Measurements from ENCODE around the gene GPI. TPM values are rescaled to one million over a fixed set of nuclear protein-coding genes. Genes with fewer than 3 reads are reported as not detected.
A peak's percentile ranks its signal among the peaks of the same experiment; 100 is the strongest.

The GPI gene
- total RNA-seq, 1 experiment from 2014 or later: 263 TPM

GRCh38 chr19:34335914-34336313, 29.1 kb upstream of the GPI start:
- no peaks in the 10 kb centered on the region for H3K9me3 ChIP-seq (ENCODE audit: low read length)
- H3K36me3 ChIP-seq (ENCODE audit: low read depth, low read length): no peaks in the 10 kb centered on the region; the same call in 1 of the 2 replicates
- no peak for DNase-seq
- no peak overlapping the region for H2AFZ ChIP-seq (ENCODE audit: low read length)
- POLR2A ChIA-PET (ENCODE audit: unreplicated experiment): no interaction called here
- no peaks in the 10 kb centered on the region for H3K9me2 ChIP-seq (replicated peaks; ENCODE audit: low read length)
- H3K4me2 ChIP-seq (ENCODE audit: low read length): no peak overlapping the region
- BruUV-seq (replicated peaks): no TSS peak
- no peak overlapping the region for H3K4me3 ChIP-seq (ENCODE audit: low read length)
- TF ChIP-seq CTCF (conservative IDR thresholded peaks at IDR 0.05; ENCODE audit: low read depth, low read length) (no peak), EZH2phosphoT487 (IDR thresholded peaks at IDR 0.05; ENCODE audit: borderline replicate concordance, low read length) (no peak), EZH2 (IDR thresholded peaks at IDR 0.05; ENCODE audit: low read length, unreplicated experiment) (no peak)
- no peak for ATAC-seq
- no peak overlapping the region for H3K9ac ChIP-seq (ENCODE audit: low read length)
- H3K27me3 ChIP-seq (ENCODE audit: low read length): no peaks in the 10 kb centered on the region
- CTCF ChIA-PET: interaction anchor here (0.6 kb wide), 1 partner anchor 35 kb away, joined by 3 read pairs; no protein-coding TSS in a partner anchor
- no peaks in the 10 kb centered on the region for H3K79me2 ChIP-seq (ENCODE audit: low read length)
- no peaks in the 10 kb centered on the region for H3F3A ChIP-seq (ENCODE audit: low read length, unreplicated experiment)
- H3K27ac ChIP-seq (ENCODE audit: low read length): no peak overlapping the region
- H4K20me1 ChIP-seq (ENCODE audit: low read length): no peaks in the 10 kb centered on the region
- H3K4me1 ChIP-seq (ENCODE audit: insufficient read depth, low read length): no peaks in the 10 kb centered on the region
- intact Hi-C loops (cut with micrococcal nuclease): loop anchor here (5.0 kb wide), 1 partner anchor 109 kb away; no protein-coding TSS in a partner anchor

GRCh38 chr19:34336781-34337271, 28.2 kb upstream of the GPI start:
- Histone ChIP-seq H3K4me1 (ENCODE audit: insufficient read depth, low read length) (no peaks in the 10 kb centered on the region), H3K9me3 (ENCODE audit: low read length) (no peaks in the 10 kb centered on the region), H3K27ac (ENCODE audit: low read length) (no peak overlapping the region), H3K27me3 (ENCODE audit: low read length) (no peaks in the 10 kb centered on the region), H3F3A (ENCODE audit: low read length, unreplicated experiment) (no peaks in the 10 kb centered on the region), H3K4me3 (ENCODE audit: low read length) (no peak overlapping the region), H3K9me2 (replicated peaks; ENCODE audit: low read length) (no peaks in the 10 kb centered on the region), H2AFZ (ENCODE audit: low read length) (no peak overlapping the region), H3K4me2 (ENCODE audit: low read length) (no peak overlapping the region), H3K36me3 (ENCODE audit: low read depth, low read length) (no peaks in the 10 kb centered on the region), H3K9ac (ENCODE audit: low read length) (no peak overlapping the region), H3K79me2 (ENCODE audit: low read length) (no peaks in the 10 kb centered on the region), H4K20me1 (ENCODE audit: low read length) (no peaks in the 10 kb centered on the region)
- DNase-seq (peak; percentile 32), ATAC-seq (no peak)
- intact Hi-C loops (cut with micrococcal nuclease): loop anchor here (5.0 kb wide), 1 partner anchor 110 kb away; no protein-coding TSS in a partner anchor
- BruUV-seq (replicated peaks): no TSS peak
- ChIA-PET CTCF (no interaction called here), POLR2A (ENCODE audit: unreplicated experiment) (no interaction called here)
- TF ChIP-seq EZH2phosphoT487 (IDR thresholded peaks at IDR 0.05; ENCODE audit: borderline replicate concordance, low read length) (no peak), CTCF (conservative IDR thresholded peaks at IDR 0.05; ENCODE audit: low read depth, low read length) (peak; percentile 64), EZH2 (IDR thresholded peaks at IDR 0.05; ENCODE audit: low read length, unreplicated experiment) (no peak)

- Histone ChIP-seq H3K79me2 (ENCODE audit: low read length) (no peaks in the 10 kb centered on the region), H3K27ac (ENCODE audit: low read length) (no peak overlapping the region), H3K4me1 (ENCODE audit: insufficient read depth, low read length) (no peaks in the 10 kb centered on the region), H2AFZ (ENCODE audit: low read length) (no peak overlapping the region), H3K36me3 (ENCODE audit: low read depth, low read length) (no peaks in the 10 kb centered on the region), H3K9ac (ENCODE audit: low read length) (no peak overlapping the region), H3K27me3 (ENCODE audit: low read length) (no peaks in the 10 kb centered on the region), H3K4me3 (ENCODE audit: low read length) (no peak overlapping the region), H3K9me2 (replicated peaks; ENCODE audit: low read length) (no peaks in the 10 kb centered on the region), H3K9me3 (ENCODE audit: low read length) (no peaks in the 10 kb centered on the region), H4K20me1 (ENCODE audit: low read length) (no peaks in the 10 kb centered on the region), H3K4me2 (ENCODE audit: low read length) (no peak overlapping the region), H3F3A (ENCODE audit: low read length, unreplicated experiment) (no peaks in the 10 kb centered on the region)
- ATAC-seq: no peak
- ChIA-PET POLR2A (ENCODE audit: unreplicated experiment) (no interaction called here), CTCF (no interaction called here)
- no TSS peak for BruUV-seq (replicated peaks)
- intact Hi-C loops (cut with micrococcal nuclease): loop anchor here (5.0 kb wide), 1 partner anchor 110 kb away; no protein-coding TSS in a partner anchor
- no peak for DNase-seq
- TF ChIP-seq EZH2phosphoT487 (IDR thresholded peaks at IDR 0.05; ENCODE audit: borderline replicate concordance, low read length) (no peak), EZH2 (IDR thresholded peaks at IDR 0.05; ENCODE audit: low read length, unreplicated experiment) (no peak), CTCF (conservative IDR thresholded peaks at IDR 0.05; ENCODE audit: low read depth, low read length) (no peak)
These were observed 27.3 kb upstream of the GPI start for GRCh38 chr19:34337739-34338138.

All from PC-3 (cell line).